Measurements from ENCODE around the gene ACOX2. TPM values are rescaled to one million over a fixed set of nuclear protein-coding genes. Genes with fewer than 3 reads are reported as not detected.

ACOX2 gene
- total and polyA plus RNA-seq, 2 of the 8 experiments (the other 6 are each of a cell fraction or from before 2014, with no cell fraction given), result 3.2 to 9.2 TPM

DNA sequence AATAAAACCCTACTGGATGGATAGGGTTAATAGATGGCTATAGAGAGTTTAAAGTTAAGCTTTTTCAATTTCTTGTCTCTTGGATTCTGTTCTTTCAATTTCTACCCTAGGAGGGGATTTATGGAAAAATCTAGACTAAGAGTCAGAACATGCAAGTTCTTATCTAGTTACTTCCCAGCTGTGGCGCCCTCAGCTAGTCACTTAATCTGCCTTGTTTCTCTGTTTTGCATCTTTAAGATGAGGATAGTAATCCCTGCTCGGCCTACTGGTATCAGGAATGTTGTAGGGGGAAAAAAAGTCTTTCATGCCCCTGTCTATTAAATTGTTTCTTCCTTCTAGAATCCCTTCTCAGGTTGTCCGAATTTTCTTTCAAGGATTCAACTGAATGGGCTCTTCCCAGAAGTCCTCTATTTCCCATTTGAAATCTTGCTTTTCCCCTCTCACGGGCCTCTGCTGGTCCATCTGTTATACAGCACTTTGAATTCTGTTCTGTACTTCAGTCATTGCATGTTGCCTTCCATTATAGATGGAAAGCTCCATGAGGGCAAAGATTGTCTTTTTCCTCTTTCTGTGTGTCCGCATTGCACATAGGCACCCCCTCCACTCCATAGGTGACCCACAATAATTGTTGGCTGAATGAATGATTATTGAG lies 40.7 kb downstream of the ACOX2 start:
- Histone ChIP-seq H3K4me2 (ENCODE audit: insufficient read depth in 1 of 2, low read depth in 2 of 2, low read length in 2 of 2) (peak overlapping the region; percentile 59 to 66), H3K56ac (replicated peaks; ENCODE audit: insufficient read length, low read depth, low read length) (no peak overlapping the region), H2BK120ac (replicated peaks; ENCODE audit: low read depth, low read length) (peak overlapping the region; percentile 30), H2BK15ac (ENCODE audit: low read length) (no peak overlapping the region), H3K4me3 (ENCODE audit: extremely low read depth in 1 of 4, insufficient read depth in 2 of 4, low read depth in 3 of 4, low read length in 4 of 4) (peak overlapping the region in 1 of 4 experiments; percentile 42; a peak in 1 of 8 replicates), H4K20me1 (replicated peaks in 1 of 2; ENCODE audit: control insufficient read depth in 1 of 2, insufficient read depth in 2 of 2, low read length in 2 of 2) (peaks cover 0 to 14% of the 10 kb centered on the region in 2 experiments), H3K18ac (ENCODE audit: extremely low read depth, low read length) (no peak overlapping the region), H3K36me3 (ENCODE audit: control insufficient read depth in 2 of 4, insufficient read depth in 4 of 4, low read length in 3 of 4) (peaks cover 0 to 15% (median 3%) of the 10 kb centered on the region in 4 experiments; a peak in 3 of 8 replicates), H3K4me1 (replicated peaks in 1 of 4; ENCODE audit: control insufficient read depth in 3 of 4, insufficient read depth in 4 of 4, low read length in 3 of 4) (peaks cover 4 to 18% (median 10%) of the 10 kb centered on the region in 4 experiments; a peak in 6 of 7 replicates), H2BK5ac (ENCODE audit: low read depth, low read length) (no peak overlapping the region), H2AK5ac (ENCODE audit: low read depth, low read length) (no peak overlapping the region), H4K8ac (ENCODE audit: extremely low read depth, insufficient read depth, low read length) (no peak overlapping the region), H2BK20ac (ENCODE audit: low read length) (no peak overlapping the region), H3K79me1 (ENCODE audit: low read depth, low read length) (peaks cover 5% of the 10 kb centered on the region; the same call in 1 of the 2 replicates), H3K79me2 (ENCODE audit: control insufficient read depth in 1 of 2, insufficient read depth in 2 of 2, low read length in 2 of 2) (peaks cover 10 to 80% of the 10 kb centered on the region in 2 experiments), H2BK12ac (ENCODE audit: low read depth, low read length) (no peak overlapping the region), H3K9ac (replicated peaks in 1 of 4; ENCODE audit: extremely low read depth in 1 of 4, low read depth in 3 of 4, low read length in 3 of 4) (no peak overlapping the region), H3K23ac (ENCODE audit: insufficient read length) (no peak overlapping the region), H4K5ac (ENCODE audit: insufficient read length, low read depth, low read length) (no peak overlapping the region), H3K14ac (ENCODE audit: insufficient read length) (no peak overlapping the region), H3K9me3 (ENCODE audit: insufficient read depth in 2 of 2, low read depth in 1 of 2, low read length in 1 of 2) (no peaks in the 10 kb centered on the region), H3K27me3 (replicated peaks in 1 of 4; ENCODE audit: control insufficient read depth in 3 of 4, extremely low read depth in 1 of 4, insufficient read depth in 3 of 4, low read length in 3 of 4) (no peaks in the 10 kb centered on the region), H3K23me2 (ENCODE audit: low read depth, low read length) (peaks cover 4% of the 10 kb centered on the region; the same call in 1 of the 2 replicates), H4K91ac (replicated peaks; ENCODE audit: insufficient read length, low read length) (no peak overlapping the region), H2AFZ (ENCODE audit: low read length) (no peak overlapping the region), H3K27ac (ENCODE audit: low read depth, low read length) (no peak overlapping the region), H3K4ac (replicated peaks; ENCODE audit: insufficient read length, low read depth, low read length) (no peak overlapping the region)
- POLR2A ChIA-PET (ENCODE audit: partially characterized antibody), result interaction anchor here (1.0 to 2.1 kb wide), 3 partner anchors 16 to 62 kb away, joined by 3 to 7 read pairs (median 6); no protein-coding TSS in a partner anchor
- WGBS, 2 experiments (ENCODE audit: extremely low coverage in 1 of 2, insufficient coverage in 1 of 2, insufficient read length in 1 of 2, insufficient replicate concordance in 2 of 2, low coverage in 1 of 2, low lambda C conversion rate in 2 of 2, missing lambda C conversion rate in 1 of 2), result 44% methylated on average over 5 of the region's 5 CpGs; no CpG with 5 or more reads in 1 of the 2 experiments
- DNase-seq (ENCODE audit: low read depth in 1 of 2, low spot score in 2 of 2) (no peak), FAIRE-seq (no peak)
- CTCF ChIA-PET (ENCODE audit: partially characterized antibody), result interaction anchor here (0.7 to 8.7 kb wide), 8 partner anchors 10 to 286 kb away, joined by 3 to 68 read pairs (median 4); partner anchors contain the start of genes DNASE1L3, HTD2 and RPP14
- TF ChIP-seq SIN3A (conservative IDR thresholded peaks at IDR 0.05 in 1 of 2, IDR thresholded peaks at IDR 0.05 in 1 of 2; ENCODE audit: low read depth in 1 of 2, low read length in 2 of 2) (0 out of 4 replicates have a peak, but pooled peaks of 1 of the 2 experiments have one; percentile 33), PHF8 (conservative IDR thresholded peaks at IDR 0.05; ENCODE audit: low read depth, low read length) (no peak)

Data from H1 (cell line).